ENCODE results near the gene TXNDC11.

TXNDC11 gene

GRCh38 chr16:11726008-11726407 lies 16.6 kb downstream of the TXNDC11 start:
- no peak for TF ChIP-seq CTCF (IDR thresholded peaks at IDR 0.05; ENCODE audit: extremely low read depth, missing control alignments)
- no peak for DNase-seq (ENCODE audit: low spot score)

- no peak for DNase-seq (ENCODE audit: low spot score)
- TF ChIP-seq CTCF (IDR thresholded peaks at IDR 0.05; ENCODE audit: extremely low read depth, missing control alignments), result no peak
These were observed 17.2 kb downstream of the TXNDC11 start for GRCh38 chr16:11725457-11725856.

GRCh38 chr16:11722468-11722808 lies 20.2 kb downstream of the TXNDC11 start:
- TF ChIP-seq CTCF (IDR thresholded peaks at IDR 0.05; ENCODE audit: extremely low read depth, missing control alignments), result no peak
- no peak for DNase-seq (ENCODE audit: low spot score)

- DNase-seq (ENCODE audit: low spot score), result no peak
These were observed 20.7 kb downstream of the TXNDC11 start for GRCh38 chr16:11721781-11722467.

GRCh38 chr16:11719762-11720161 lies 22.9 kb downstream of the TXNDC11 start:
- no peak for TF ChIP-seq CTCF (IDR thresholded peaks at IDR 0.05; ENCODE audit: extremely low read depth, missing control alignments)
- DNase-seq (ENCODE audit: low spot score), result no peak

More at GRCh38 chr16:11721781-11722467, 20.7 kb downstream of the TXNDC11 start:
- TF ChIP-seq CTCF (IDR thresholded peaks at IDR 0.05; ENCODE audit: extremely low read depth, missing control alignments), result no peak

GRCh38 chr16:11719171-11719570 lies 23.5 kb downstream of the TXNDC11 start:
- DNase-seq (ENCODE audit: low spot score), result no peak

GRCh38 chr16:11717811-11718210 lies 24.8 kb downstream of the TXNDC11 start:
- no peak for TF ChIP-seq CTCF (IDR thresholded peaks at IDR 0.05; ENCODE audit: extremely low read depth, missing control alignments)
- DNase-seq (ENCODE audit: low spot score), result no peak

More at GRCh38 chr16:11719171-11719570, 23.5 kb downstream of the TXNDC11 start:
- no peak for TF ChIP-seq CTCF (IDR thresholded peaks at IDR 0.05; ENCODE audit: extremely low read depth, missing control alignments)

Data from GM20000 (cell line).